Measurements from ENCODE around the gene CNOT1. TPM values are rescaled to one million over a fixed set of nuclear protein-coding genes. Genes with fewer than 3 reads are reported as not detected.

Gene CNOT1
- total and polyA plus RNA-seq, 4 donors = 34.0 to 131 (median 78.5) TPM

DNA sequence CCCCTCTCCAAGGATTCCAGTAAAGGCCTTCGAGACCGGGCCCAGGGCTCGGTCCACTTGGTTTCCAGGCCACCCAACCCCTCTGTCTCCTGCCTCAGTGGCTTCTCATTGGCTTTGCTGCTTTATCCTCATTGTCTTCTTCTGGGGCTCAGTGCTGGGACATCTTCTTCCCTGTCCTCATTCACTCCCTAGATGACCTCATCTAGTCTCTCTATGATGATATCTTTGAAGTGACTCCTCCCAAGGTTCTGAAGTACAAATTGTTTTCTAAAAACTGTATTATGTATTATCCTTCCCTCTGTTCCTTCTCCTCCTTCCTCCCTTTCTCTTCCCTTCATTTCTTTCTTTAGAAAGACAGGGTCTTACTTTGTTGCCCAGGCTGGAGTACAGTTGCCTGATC is 156.8 kb downstream of the CNOT1 start:
- no peaks in the 10 kb centered on the region for H3K9me3 ChIP-seq (ENCODE audit: control insufficient read depth in 4 of 4, low read length in 3 of 4)
- H3K27ac ChIP-seq (ENCODE audit: low read depth in 1 of 2, low read length in 2 of 2) = no peak overlapping the region
- no peaks in the 10 kb centered on the region for H3K36me3 ChIP-seq (ENCODE audit: control insufficient read depth in 4 of 4, insufficient read depth in 3 of 4, low read depth in 1 of 4, low read length in 3 of 4)

GRCh38 chr16:58472266-58472665 is 157.4 kb downstream of the CNOT1 start:
- Histone ChIP-seq H3K36me3 (ENCODE audit: control insufficient read depth in 4 of 4, insufficient read depth in 3 of 4, low read depth in 1 of 4, low read length in 3 of 4) (no peaks in the 10 kb centered on the region), H3K27ac (ENCODE audit: low read depth in 1 of 2, low read length in 2 of 2) (no peak overlapping the region), H3K9ac (ENCODE audit: low read depth in 1 of 2, low read length in 2 of 2) (no peak overlapping the region), H3K4me3 (ENCODE audit: low read depth in 1 of 3, low read length in 3 of 3) (no peak overlapping the region), H3K4me1 (ENCODE audit: control insufficient read depth in 4 of 4, insufficient read depth in 4 of 4, low read length in 3 of 4) (no peaks in the 10 kb centered on the region), H3K27me3 (ENCODE audit: control insufficient read depth in 4 of 4, insufficient read depth in 4 of 4, low read length in 3 of 4) (peaks cover 0 to 2% (median 0%) of the 10 kb centered on the region in 4 donors), H3K9me3 (ENCODE audit: control insufficient read depth in 4 of 4, low read length in 3 of 4) (no peaks in the 10 kb centered on the region)
- WGBS = 92% methylated on average over 9 of the region's 9 CpGs
- TF ChIP-seq CTCF (IDR thresholded peaks at IDR 0.05; ENCODE audit: low read depth, low read length, missing input control) (no peak), SP1 (IDR thresholded peaks at IDR 0.05) (no peak), GABPA (IDR thresholded peaks at IDR 0.05 in 1 of 2, conservative IDR thresholded peaks at IDR 0.05 in 1 of 2) (no peak)
- DNase-seq (ENCODE audit: low spot score) = no peak

More for the DNA sequence above, 156.8 kb downstream of the CNOT1 start:
- WGBS = 96% methylated on average over 3 of the region's 3 CpGs
- no peaks in the 10 kb centered on the region for H3K4me1 ChIP-seq (ENCODE audit: control insufficient read depth in 4 of 4, insufficient read depth in 4 of 4, low read length in 3 of 4)
- TF ChIP-seq, protein P1, sequence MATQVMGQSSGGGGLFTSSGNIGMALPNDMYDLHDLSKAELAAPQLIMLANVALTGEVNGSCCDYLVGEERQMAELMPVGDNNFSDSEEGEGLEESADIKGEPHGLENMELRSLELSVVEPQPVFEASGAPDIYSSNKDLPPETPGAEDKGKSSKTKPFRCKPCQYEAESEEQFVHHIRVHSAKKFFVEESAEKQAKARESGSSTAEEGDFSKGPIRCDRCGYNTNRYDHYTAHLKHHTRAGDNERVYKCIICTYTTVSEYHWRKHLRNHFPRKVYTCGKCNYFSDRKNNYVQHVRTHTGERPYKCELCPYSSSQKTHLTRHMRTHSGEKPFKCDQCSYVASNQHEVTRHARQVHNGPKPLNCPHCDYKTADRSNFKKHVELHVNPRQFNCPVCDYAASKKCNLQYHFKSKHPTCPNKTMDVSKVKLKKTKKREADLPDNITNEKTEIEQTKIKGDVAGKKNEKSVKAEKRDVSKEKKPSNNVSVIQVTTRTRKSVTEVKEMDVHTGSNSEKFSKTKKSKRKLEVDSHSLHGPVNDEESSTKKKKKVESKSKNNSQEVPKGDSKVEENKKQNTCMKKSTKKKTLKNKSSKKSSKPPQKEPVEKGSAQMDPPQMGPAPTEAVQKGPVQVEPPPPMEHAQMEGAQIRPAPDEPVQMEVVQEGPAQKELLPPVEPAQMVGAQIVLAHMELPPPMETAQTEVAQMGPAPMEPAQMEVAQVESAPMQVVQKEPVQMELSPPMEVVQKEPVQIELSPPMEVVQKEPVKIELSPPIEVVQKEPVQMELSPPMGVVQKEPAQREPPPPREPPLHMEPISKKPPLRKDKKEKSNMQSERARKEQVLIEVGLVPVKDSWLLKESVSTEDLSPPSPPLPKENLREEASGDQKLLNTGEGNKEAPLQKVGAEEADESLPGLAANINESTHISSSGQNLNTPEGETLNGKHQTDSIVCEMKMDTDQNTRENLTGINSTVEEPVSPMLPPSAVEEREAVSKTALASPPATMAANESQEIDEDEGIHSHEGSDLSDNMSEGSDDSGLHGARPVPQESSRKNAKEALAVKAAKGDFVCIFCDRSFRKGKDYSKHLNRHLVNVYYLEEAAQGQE (IDR thresholded peaks at IDR 0.05) = no peak
- TF ChIP-seq CTCF (IDR thresholded peaks at IDR 0.05; ENCODE audit: low read depth, low read length, missing input control) (no peak), TAF1 (conservative IDR thresholded peaks at IDR 0.05) (no peak), ZBTB33 (IDR thresholded peaks at IDR 0.05) (no peak), FOXA1 (IDR thresholded peaks at IDR 0.05) (no peak)
- TF ChIP-seq, protein P2, sequence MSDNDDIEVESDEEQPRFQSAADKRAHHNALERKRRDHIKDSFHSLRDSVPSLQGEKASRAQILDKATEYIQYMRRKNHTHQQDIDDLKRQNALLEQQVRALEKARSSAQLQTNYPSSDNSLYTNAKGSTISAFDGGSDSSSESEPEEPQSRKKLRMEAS (IDR thresholded peaks at IDR 0.05) = no peak
- H3K9ac ChIP-seq (ENCODE audit: low read depth in 1 of 2, low read length in 2 of 2) = no peak overlapping the region
- H3K4me3 ChIP-seq (ENCODE audit: low read depth in 1 of 3, low read length in 3 of 3) = no peak overlapping the region
- DNase-seq (ENCODE audit: low spot score) = no peak
- peaks cover 0 to 2% (median 0%) of the 10 kb centered on the region in 4 donors for H3K27me3 ChIP-seq (ENCODE audit: control insufficient read depth in 4 of 4, insufficient read depth in 4 of 4, low read length in 3 of 4)

Data from liver (tissue), 9 donors.